ENCODE results near the gene CFAP47. TPM values are rescaled to one million over a fixed set of nuclear protein-coding genes. Genes with fewer than 3 reads are reported as not detected.

Gene CFAP47
- total RNA-seq, 1 donor from 2014 or later, result not detected

GRCh38 chrX:36357855-36358254 lies 438.3 kb downstream of the CFAP47 start:
- H3K36me3 Mint-ChIP-seq (ENCODE audit: unreplicated experiment), result no peaks in the 10 kb centered on the region
- no peaks in the 10 kb centered on the region for H3K4me1 Mint-ChIP-seq (ENCODE audit: unreplicated experiment)
- H3K9me3 Mint-ChIP-seq (ENCODE audit: unreplicated experiment), result peaks cover 34% of the 10 kb centered on the region
- H3K27ac Mint-ChIP-seq (ENCODE audit: unreplicated experiment), result no peak overlapping the region
- no peak for DNase-seq (ENCODE audit: extremely low spot score, unreplicated experiment)
- H3K4me3 Mint-ChIP-seq (ENCODE audit: unreplicated experiment), result no peak overlapping the region
- H3K27me3 Mint-ChIP-seq (ENCODE audit: unreplicated experiment), result no peaks in the 10 kb centered on the region
- TF ChIP-seq, protein P1, sequence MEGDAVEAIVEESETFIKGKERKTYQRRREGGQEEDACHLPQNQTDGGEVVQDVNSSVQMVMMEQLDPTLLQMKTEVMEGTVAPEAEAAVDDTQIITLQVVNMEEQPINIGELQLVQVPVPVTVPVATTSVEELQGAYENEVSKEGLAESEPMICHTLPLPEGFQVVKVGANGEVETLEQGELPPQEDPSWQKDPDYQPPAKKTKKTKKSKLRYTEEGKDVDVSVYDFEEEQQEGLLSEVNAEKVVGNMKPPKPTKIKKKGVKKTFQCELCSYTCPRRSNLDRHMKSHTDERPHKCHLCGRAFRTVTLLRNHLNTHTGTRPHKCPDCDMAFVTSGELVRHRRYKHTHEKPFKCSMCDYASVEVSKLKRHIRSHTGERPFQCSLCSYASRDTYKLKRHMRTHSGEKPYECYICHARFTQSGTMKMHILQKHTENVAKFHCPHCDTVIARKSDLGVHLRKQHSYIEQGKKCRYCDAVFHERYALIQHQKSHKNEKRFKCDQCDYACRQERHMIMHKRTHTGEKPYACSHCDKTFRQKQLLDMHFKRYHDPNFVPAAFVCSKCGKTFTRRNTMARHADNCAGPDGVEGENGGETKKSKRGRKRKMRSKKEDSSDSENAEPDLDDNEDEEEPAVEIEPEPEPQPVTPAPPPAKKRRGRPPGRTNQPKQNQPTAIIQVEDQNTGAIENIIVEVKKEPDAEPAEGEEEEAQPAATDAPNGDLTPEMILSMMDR (IDR thresholded peaks at IDR 0.05), result no peak

- no peaks in the 10 kb centered on the region for H3K4me1 Mint-ChIP-seq (ENCODE audit: unreplicated experiment)
- TF ChIP-seq, protein P1 (IDR thresholded peaks at IDR 0.05), result no peak
- H3K36me3 Mint-ChIP-seq (ENCODE audit: unreplicated experiment), result no peaks in the 10 kb centered on the region
- DNase-seq (ENCODE audit: extremely low spot score, unreplicated experiment), result no peak
- H3K27me3 Mint-ChIP-seq (ENCODE audit: unreplicated experiment), result no peaks in the 10 kb centered on the region
- no peak overlapping the region for H3K27ac Mint-ChIP-seq (ENCODE audit: unreplicated experiment)
- H3K4me3 Mint-ChIP-seq (ENCODE audit: unreplicated experiment), result no peak overlapping the region
- peaks cover 19% of the 10 kb centered on the region for H3K9me3 Mint-ChIP-seq (ENCODE audit: unreplicated experiment)
These were observed 444.7 kb downstream of the CFAP47 start for GRCh38 chrX:36364262-36364661.

DNA sequence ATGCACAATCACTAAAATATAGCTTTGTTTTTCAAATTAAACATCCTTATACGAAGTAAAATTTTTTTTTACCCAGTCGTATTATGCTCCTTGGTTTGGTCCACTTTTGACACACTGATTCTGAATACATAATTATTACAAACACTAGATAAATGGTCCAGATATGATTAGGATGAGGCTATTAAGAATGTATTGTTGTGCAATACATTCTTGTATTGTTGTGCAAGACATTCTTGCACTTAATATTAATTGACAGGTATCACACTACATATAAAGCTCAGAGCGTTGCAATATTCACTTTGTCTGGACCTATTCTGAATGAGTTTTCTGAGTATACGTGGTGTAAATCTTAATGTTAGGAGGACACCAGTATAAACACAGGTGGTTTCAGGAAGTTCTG lies 464.0 kb downstream of the CFAP47 start:
- Mint-ChIP-seq H3K9me3 (ENCODE audit: unreplicated experiment) (peaks cover 28% of the 10 kb centered on the region), H3K27me3 (ENCODE audit: unreplicated experiment) (no peaks in the 10 kb centered on the region), H3K4me1 (ENCODE audit: unreplicated experiment) (no peaks in the 10 kb centered on the region), H3K36me3 (ENCODE audit: unreplicated experiment) (no peaks in the 10 kb centered on the region), H3K27ac (ENCODE audit: unreplicated experiment) (no peak overlapping the region), H3K4me3 (ENCODE audit: unreplicated experiment) (no peak overlapping the region)
- DNase-seq (ENCODE audit: extremely low spot score, unreplicated experiment), result no peak
- TF ChIP-seq, protein P1 (IDR thresholded peaks at IDR 0.05), result no peak

- no peaks in the 10 kb centered on the region for H3K27me3 Mint-ChIP-seq (ENCODE audit: unreplicated experiment)
- H3K4me3 Mint-ChIP-seq (ENCODE audit: unreplicated experiment), result no peak overlapping the region
- DNase-seq (ENCODE audit: extremely low spot score, unreplicated experiment), result no peak
- no peaks in the 10 kb centered on the region for H3K4me1 Mint-ChIP-seq (ENCODE audit: unreplicated experiment)
- TF ChIP-seq, protein P1 (IDR thresholded peaks at IDR 0.05), result no peak
- H3K36me3 Mint-ChIP-seq (ENCODE audit: unreplicated experiment), result no peaks in the 10 kb centered on the region
- H3K27ac Mint-ChIP-seq (ENCODE audit: unreplicated experiment), result no peak overlapping the region
- peaks cover 47% of the 10 kb centered on the region for H3K9me3 Mint-ChIP-seq (ENCODE audit: unreplicated experiment)
These were observed 469.4 kb downstream of the CFAP47 start for GRCh38 chrX:36388901-36389300.

DNA sequence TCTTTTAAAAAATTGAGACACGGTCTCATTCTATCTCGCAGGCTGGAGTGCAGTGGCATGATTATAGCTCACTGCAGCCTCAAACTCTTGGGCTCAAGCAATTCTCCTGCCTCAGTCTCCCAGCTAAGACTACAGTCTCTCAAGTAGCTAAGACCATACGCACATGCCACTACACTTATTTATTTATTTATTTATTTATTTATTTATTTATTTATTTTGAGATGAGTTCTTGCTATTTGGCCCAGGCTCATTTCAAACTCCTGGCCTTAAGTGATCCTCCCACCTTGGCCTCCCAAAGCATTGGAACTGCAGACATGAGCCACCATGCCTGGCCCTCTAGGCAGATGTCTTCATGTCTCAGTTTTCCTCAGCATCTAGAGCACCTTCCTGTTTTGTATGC lies 482.2 kb downstream of the CFAP47 start:
- Mint-ChIP-seq H3K27me3 (ENCODE audit: unreplicated experiment) (no peaks in the 10 kb centered on the region), H3K36me3 (ENCODE audit: unreplicated experiment) (no peaks in the 10 kb centered on the region), H3K9me3 (ENCODE audit: unreplicated experiment) (peaks cover 22% of the 10 kb centered on the region), H3K27ac (ENCODE audit: unreplicated experiment) (no peak overlapping the region), H3K4me1 (ENCODE audit: unreplicated experiment) (no peaks in the 10 kb centered on the region), H3K4me3 (ENCODE audit: unreplicated experiment) (no peak overlapping the region)
- TF ChIP-seq, protein P1 (IDR thresholded peaks at IDR 0.05), result no peak
- DNase-seq (ENCODE audit: extremely low spot score, unreplicated experiment), result no peak

Measured in osteocyte (in vitro differentiated cells).